ENCODE results near the gene APAF1.
A peak's percentile ranks its signal among the peaks of the same experiment; 100 is the strongest.
"Not testable (repeated sequence)": the region's sequence is repeated elsewhere in the genome, so short reads cannot be mapped to it uniquely, and the experiment has no call there.

The APAF1 gene

GRCh38 chr12:98644712-98645571, at the start of gene APAF1, which contains the start of gene IKBIP:
Gene APAF1, plus strand, starts transcription at chr12:98645290. Its CDS starts 3,070 bp downstream, at chr12:98648360.
Gene IKBIP, minus strand, starts transcription at chr12:98644788. Its CDS starts 87 bp downstream, at chr12:98644701.
- DNase-seq, result peak; percentile 97

- not testable (repeated sequence) for DNase-seq
Measured at GRCh38 chr12:98597313-98597712, 47.8 kb upstream of the APAF1 start.

DNA sequence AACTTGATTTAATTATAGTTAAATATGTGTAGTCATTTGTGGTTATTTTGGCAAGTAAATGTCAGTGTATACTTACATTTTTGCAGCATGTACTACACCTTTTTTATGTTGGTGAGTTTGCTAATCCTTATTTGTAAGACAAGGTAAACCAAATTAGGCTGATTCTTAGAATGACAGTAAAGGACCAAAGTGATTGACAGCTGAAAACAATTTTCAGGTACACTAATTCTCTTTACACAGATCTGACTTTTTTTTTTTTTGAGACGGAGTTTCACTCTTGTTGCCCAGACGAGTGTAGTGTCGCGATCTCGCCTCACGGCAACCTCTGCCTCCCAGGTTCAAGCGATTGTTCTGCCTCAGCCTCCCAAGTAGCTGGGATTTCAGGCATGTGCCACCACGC, 43.2 kb upstream of the APAF1 start:
- DNase-seq, result no peak

DNA sequence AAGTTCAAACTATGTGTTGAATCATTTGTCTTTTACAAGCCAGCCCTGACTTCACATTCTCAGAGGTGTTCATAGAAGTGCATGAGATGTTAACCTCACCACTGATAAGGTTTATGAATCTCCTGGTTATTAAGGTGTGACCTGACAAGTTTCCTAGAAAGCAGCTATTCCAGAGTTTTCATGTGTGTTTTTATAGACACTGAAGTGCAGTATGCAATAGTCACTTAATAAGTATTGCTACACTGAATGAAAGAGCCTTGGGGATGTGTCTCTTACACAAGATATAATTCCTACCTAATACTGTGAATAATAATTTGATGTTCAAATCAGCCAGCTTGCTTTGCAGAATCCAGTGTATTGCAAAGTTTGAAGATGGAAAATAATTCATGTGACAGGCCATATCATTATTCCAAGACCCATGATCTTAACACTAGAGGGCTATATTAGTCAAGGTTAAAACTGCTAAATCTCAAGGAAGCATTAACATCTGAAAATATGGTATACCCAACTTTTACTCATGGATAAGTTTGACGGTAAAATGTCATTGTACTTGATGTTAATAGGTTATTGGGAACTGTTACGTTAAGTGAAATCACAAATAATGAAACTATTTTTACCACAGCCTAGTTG, 38.6 kb upstream of the APAF1 start:
- DNase-seq, result no peak

DNA sequence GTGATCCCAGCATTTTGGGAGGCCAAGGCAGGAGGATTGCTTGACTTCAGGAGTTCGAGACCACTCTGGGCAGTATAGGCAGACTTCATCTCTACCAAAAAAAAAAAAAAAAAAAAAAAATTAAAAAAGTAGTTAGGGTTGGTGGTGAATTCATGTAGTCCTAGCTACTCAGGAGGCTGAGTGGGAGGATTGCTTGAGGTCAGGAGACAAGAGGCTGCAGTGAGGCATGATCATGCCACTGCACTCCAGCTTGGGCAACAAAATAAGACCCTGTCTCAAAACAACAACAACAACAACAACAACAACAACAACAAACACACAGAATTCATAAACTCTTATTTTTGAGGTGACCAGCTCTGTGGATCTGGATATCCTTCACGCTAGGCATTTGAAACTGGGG, 34.5 kb upstream of the APAF1 start:
- no peak for DNase-seq

GRCh38 chr12:98612696-98613334, 32.3 kb upstream of the APAF1 start:
- DNase-seq, result no peak

DNA sequence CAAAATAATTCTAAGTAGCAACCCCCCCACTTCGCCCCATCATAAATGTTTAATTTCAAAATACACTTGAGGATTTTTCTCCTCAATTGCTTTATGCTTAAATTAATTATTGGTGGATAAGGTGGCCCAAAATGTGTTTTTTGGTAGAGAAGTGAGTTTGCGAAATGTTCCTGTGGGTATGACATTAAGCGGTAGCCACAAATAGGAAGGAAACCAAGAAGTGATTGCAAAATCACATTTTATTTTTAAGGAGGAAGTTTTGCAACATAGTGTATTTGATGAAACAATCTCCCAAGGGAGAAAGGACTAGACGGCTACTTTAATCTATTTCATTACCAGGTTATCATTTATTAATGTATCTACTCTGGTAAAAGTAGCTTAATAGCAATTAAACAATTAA, 26.1 kb upstream of the APAF1 start:
- no peak for DNase-seq

- no peak for DNase-seq
Measured at GRCh38 chr12:98635657-98636323, 9.3 kb upstream of the APAF1 start.

DNA sequence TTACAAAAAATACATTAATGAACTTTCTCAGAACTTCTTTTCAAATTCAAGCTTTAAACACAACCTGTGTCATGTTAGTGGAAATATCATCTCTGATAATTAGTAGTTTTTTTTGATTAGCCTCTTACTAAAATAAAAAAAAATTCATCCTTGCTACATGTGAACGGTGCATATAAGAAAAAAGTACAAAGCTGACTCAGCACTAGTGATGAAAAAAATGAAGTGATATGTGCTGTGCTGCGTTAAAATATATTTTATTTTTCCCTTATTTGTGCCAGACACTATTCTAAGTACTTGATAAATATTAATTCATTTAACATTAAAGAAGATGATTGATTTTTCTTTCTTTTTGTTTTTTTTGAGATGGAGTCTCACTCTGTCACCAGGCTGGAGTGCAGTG, 8.0 kb upstream of the APAF1 start:
- DNase-seq, result no peak

DNA sequence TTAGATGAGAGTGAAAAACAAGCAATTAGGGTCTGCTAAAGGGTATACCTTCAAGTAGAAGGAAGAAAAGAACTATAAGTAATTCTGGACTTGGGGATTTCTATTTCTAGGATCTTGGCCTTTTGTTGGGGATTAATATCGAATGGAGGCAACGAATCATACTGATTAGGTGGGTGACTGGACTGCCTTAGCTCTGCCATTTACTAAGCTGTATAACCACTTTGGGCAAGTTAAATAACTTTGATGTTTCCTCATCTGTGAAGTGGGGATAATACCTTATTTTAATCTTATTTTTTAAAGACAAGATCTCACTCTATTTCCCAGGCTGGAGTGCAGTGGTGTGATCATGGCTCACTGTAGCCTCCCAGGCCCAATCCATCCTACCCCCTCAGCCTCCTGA, 7.1 kb upstream of the APAF1 start:
- DNase-seq, result no peak

DNA sequence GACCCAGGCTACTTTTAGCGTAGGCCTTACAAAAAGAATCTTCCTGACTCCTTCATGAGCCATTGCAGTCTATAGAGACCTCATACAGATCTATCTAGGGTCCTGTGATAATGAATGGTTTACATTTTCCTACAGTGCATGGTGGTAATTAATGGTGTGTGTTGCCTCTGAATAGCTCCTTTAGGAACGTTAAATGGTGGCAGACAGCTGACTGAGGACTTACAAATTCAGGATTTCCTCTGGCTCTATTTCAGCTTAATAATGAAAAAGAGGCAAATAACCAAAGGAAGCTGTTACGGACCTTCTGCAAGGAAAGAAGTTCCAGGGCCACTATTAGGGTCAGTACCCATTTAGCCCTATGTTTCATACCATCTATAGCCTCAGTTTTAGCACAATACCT, 5.6 kb upstream of the APAF1 start:
- DNase-seq, result no peak

GRCh38 chr12:98642801-98643200, 2.3 kb upstream of the APAF1 start:
- DNase-seq, result not testable (repeated sequence)

GRCh38 chr12:98644433-98644711, 718 bp upstream of the APAF1 start:
- no peak for DNase-seq

DNA sequence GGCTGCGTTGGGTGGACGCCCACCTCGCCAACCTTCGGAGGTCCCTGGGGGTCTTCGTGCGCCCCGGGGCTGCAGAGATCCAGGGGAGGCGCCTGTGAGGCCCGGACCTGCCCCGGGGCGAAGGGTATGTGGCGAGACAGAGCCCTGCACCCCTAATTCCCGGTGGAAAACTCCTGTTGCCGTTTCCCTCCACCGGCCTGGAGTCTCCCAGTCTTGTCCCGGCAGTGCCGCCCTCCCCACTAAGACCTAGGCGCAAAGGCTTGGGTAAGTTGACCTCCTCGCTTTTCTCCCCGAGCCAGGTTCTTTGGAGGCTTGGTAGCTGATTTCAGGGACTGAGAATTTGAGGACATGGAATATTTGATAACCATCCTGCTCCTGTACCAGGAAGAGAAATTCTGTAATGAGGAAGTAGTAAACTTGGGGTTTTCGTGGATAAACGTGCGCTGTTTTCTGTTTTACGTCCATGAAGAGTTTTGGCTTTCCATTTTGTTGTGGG, 530 bp downstream of the APAF1 start:
- no peak for DNase-seq

- no peak for DNase-seq
Measured at GRCh38 chr12:98646294-98647090, 1.4 kb downstream of the APAF1 start.

DNA sequence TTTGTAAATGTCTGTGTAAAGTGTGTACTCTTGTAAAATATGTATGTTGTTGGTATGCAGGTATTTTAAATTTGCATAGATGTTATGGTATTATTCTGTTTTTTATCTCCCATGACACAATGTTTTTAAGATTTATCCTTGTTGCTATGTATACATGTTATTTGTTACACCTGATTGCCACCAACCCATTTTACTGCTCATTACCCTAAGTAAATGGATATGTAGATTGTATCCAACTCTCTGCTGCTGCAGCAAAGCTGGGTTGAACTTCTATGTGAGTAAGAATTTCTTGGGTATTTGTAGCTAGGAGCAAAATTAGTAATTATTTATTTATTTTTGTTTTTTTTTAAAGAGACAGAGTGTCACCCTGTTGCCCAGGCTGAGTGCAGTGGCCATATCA, 6.2 kb downstream of the APAF1 start:
- no peak for DNase-seq

GRCh38 chr12:98653866-98654493, 8.9 kb downstream of the APAF1 start:
- DNase-seq, result peak; percentile 55

DNA sequence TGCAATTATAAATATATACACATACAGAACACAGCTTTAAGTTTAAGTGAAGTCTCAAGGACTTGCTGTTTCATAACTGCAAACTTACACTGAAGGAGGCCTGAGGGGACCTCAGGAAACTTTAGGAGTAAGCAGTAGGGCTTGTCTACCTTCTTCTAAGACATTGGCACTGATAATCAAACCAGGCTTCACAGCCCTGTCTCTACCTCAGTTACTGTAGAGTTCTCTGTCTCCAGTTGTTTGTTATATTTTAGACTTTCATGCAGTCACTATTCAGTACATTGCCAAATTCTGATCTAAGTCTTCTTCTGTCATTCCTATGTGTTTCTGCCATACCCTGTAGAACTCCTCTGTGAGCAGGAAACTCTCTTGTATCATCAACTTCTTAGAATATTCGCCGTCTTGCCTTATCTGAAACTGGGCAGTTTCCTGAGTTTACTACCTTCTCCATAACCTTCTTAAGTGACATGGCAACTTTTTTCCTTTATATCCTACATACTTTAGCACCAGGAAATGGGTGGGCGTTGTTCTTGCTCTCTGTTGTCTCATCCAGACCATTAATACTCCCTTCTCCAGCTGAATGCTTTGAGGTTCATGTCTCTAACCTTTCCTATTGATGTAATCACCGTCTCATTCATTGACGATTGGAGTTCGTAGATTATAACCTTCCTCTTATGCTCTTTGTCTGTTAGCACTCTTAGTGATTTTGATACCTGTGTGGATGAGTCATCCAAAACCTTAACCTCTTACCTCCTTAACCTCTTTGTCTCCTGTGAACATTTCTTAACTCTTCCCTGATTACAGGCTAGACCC, 11.4 kb downstream of the APAF1 start:
- DNase-seq, result peak; percentile 81

DNA sequence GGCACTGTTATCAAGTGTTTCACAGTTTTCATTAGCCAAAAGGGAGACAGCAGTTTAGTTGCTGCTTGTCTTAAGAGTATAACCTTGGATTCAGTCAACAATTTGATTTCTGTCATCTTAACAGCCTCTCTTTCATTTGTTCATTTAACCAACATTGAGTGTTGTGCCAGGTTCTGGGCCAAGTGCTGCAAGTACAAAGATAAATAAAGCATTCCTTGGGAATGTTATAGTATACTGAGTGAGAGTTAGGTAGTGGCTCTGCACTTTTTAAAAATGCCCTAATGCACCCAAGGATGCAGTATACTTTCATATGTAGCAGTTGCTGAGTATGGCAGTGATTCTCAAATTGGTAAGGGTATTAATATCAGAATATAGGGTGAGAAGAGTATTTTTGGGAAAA, 15.4 kb downstream of the APAF1 start:
- DNase-seq, result no peak

DNA sequence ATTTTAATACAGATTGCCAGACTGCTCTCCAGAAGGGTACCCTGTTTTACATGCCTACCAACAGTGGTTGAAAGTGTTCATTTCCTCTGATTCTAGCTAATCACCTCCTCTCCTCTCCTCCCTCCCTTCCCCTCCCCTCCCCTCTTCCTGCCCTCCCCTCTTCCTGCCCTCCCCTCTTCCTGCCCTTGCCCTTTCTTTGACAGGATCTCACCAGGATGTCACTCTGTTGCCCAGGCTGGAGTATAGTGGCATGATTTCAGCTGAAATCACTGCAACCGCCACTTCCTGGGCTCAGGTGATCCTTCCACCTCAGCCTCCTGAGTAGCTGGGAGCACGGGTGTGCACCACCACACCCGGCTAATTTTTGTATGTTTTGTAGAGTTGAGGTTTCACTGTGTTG, 24.7 kb downstream of the APAF1 start:
- no peak for DNase-seq

GRCh38 chr12:98671459-98671858, 26.4 kb downstream of the APAF1 start:
- DNase-seq, result no peak

Measured in activated CD4-positive, alpha-beta T cell treated with anti-CD3 and anti-CD28 coated beads, Interleukin-2, amount 50 U/mL, for 16 hours (primary cell).